GM12875 (cell line): ENCODE results near the gene MBOAT1.
"Not testable (repeated sequence)": the region's sequence is repeated elsewhere in the genome, so short reads cannot be mapped to it uniquely, and the experiment has no call there.

Experiments
- H3K4me3 ChIP-seq: one replicate; pipeline ENCODE4 v1.5.1; 2011; ENCODE audit warnings: low read depth, low read length, control low read depth
- TF ChIP-seq, protein P1 (sequence below): IDR thresholded peaks from 2 replicates; pipeline ENCODE4 v1.5.1; 2011; ENCODE audit warnings: low read depth, mild to moderate bottlenecking, control low read depth, inconsistent platforms, low read length, moderate library complexity, borderline replicate concordance; ENCODE audit not compliant: insufficient read depth

MBOAT1 gene

DNA sequence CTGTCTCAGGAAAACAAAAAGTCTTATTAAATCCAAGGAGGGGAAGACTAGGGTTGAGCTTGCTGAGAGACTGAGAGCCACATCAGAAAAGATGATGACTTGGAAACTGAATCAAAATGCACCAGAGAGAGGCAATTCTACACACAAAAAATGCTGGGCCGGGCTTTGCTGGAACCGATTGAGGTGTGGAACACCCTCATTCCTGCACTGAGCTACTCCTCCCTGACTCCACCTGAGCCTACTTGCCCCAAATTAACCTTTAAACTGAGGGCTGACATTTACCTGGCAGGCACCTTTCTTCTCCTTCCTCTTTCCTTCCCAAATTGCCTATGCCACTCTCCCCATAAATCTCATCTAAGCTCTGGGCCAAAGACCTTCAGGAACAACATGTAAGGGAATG is 40.8 kb upstream of the MBOAT1 start:
- H3K4me3 ChIP-seq: no peak overlapping the region
- TF ChIP-seq, protein P1, sequence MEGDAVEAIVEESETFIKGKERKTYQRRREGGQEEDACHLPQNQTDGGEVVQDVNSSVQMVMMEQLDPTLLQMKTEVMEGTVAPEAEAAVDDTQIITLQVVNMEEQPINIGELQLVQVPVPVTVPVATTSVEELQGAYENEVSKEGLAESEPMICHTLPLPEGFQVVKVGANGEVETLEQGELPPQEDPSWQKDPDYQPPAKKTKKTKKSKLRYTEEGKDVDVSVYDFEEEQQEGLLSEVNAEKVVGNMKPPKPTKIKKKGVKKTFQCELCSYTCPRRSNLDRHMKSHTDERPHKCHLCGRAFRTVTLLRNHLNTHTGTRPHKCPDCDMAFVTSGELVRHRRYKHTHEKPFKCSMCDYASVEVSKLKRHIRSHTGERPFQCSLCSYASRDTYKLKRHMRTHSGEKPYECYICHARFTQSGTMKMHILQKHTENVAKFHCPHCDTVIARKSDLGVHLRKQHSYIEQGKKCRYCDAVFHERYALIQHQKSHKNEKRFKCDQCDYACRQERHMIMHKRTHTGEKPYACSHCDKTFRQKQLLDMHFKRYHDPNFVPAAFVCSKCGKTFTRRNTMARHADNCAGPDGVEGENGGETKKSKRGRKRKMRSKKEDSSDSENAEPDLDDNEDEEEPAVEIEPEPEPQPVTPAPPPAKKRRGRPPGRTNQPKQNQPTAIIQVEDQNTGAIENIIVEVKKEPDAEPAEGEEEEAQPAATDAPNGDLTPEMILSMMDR: no peak

DNA sequence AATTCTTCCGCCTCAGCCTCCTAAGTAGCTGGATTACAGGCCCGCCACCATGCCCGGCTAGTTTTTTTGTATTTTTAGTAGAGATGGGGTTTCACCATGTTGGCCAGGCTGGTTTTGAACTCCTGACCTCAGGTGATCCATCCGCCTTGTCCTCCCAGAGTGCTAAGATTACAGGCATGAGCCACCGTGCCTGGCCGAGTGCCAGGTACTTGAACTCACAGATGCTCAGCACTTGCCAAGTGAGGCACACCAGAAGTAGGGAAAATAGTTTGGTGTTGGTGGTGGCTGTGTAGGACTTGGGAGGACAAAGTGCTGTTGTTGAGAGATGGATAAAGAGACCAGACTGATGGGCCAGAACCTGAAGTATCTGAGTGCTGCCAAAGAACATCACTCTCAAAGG is 40.0 kb upstream of the MBOAT1 start:
- H3K4me3 ChIP-seq: no peak overlapping the region
- TF ChIP-seq, protein P1: no peak

DNA sequence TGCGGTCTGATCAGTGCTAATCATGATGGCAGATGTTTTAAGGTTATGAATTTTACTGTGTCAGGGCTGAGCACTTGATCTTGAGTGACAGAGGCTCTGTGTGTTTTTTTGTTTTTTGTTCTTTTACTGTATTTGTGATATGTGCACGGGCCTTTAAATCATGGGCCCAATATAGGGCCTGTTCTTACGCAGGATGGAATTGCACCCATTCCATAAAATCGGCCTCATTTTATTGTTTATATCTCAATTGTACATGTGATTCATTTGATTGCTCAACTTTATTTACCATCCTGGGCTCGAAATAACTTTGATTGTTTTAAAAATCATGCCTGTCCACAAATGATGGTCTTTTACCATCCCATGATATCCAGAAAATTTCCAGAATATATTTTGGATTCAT is 39.3 kb upstream of the MBOAT1 start:
- no peak overlapping the region for H3K4me3 ChIP-seq
- TF ChIP-seq, protein P1: no peak

DNA sequence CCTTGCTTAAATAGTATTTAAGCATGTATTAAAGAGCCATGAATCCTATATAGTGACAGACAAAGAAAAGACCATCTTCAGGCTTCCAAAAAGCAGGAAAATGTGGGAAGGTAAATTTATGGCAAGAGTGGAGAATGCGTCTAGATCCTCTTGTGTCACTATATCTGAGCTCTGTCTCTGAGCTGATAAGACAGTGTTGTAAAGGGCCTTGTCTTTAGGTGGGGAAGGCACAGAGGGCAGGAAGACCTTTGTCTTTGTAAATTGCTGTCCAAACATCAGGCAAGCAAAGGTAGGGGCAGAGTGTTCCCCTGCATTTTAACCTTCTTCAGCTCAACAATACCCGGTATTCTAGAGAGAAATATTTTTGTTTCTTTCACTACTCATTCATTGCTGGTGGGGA is 33.9 kb upstream of the MBOAT1 start:
- no peak overlapping the region for H3K4me3 ChIP-seq
- TF ChIP-seq, protein P1: no peak

DNA sequence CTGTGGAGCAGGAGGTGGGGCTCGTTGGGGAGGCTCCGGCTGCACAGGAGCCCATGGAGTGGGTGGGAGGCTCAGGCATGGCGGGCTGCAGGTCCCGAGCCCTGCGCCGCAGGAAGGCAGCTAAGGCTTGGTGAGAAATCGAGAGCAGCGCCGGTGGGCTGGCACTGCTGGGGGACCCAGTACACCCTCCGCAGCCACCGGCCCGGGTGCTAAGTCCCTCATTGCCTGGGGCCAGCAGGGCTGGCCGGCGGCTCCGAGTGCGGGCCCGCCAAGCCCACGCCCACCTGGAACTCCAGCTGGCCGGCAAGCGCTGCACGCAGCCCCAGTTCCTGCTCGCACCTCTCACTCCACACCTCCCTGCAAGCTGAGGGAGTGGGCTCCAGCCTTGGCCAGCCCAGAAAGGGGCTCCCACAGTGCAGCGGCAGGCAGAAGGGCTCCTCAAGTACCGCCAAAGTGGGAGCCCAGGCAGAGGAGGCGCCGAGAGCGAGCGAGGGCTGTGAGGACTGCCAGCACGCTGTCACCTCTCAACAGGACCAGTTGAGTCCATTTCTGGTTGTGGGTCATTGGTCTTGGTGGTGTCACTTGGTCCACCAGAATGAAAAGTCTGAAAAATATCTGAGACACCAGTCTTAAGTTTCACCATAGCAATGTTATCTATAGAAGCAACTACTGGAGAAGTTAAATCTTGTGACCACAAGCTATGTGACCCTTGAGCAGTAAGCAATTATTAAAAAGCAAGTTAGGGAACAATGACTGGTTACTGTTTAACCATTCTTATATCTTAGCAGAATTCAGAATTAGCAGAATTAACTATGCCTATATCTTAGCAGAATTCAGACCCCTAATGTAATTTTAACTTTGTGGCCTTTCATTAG is 32.8 kb upstream of the MBOAT1 start:
- not testable (repeated sequence) for H3K4me3 ChIP-seq

DNA sequence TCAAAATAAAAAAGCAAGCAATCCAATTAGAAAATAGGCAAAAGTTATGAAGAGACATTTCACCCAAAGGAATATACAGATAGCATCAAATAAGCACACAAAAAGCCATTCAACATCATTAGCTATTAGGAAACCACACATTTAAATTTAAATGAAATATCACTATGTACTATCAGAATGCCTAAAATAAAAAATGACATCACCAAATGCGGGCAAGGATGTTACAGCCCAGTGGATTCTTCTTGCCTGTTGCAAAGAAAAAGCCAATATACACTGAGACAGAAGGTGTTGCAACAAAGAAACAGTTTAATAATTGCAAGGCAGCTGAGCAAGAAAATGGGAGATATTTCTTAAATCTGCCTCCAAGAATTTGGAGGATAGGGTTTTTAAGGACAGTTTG is 31.0 kb upstream of the MBOAT1 start:
- TF ChIP-seq, protein P1: no peak

DNA sequence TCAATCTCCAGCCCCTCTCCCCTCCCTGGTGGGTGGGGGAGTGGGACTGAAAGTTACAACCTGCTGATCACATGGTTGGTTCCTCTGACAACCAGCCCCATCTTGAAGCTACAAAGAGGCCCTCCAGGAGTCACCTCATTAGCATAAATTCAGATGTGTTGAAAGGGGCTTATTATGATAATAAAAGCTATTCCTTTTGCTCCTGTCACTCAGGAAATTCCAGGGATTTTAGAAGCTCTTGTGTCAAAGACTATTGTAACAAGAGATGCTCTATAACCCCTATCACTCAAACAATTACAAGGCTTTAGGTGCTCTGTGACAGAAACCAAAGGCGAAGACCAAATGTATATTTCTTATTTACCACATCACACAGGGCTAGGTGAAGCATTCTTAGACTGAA is 30.1 kb upstream of the MBOAT1 start:
- no peak overlapping the region for H3K4me3 ChIP-seq
- TF ChIP-seq, protein P1: no peak

More for the DNA sequence above, 31.0 kb upstream of the MBOAT1 start:
- H3K4me3 ChIP-seq: no peak overlapping the region

DNA sequence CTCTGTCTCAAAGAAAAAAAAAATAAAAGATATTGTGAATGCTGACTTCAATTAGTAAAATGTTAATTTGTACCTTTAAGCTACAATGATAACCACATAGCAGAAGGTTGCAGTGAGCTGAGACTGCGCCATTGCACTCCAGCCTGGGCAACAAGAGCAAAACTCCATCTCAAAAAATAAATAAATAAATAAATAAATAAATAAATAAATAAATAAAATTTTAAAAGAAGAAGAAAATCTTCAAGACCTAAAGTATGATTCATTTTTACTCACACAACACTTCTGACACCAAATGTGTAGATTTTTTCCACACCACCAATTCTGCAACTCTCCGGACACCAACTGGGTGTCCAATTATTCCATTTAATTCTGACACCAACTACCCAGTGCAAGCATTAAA is 28.8 kb upstream of the MBOAT1 start:
- H3K4me3 ChIP-seq: no peak overlapping the region
- TF ChIP-seq, protein P1: no peak
